Renal pelvis (tissue), 4 donors: ENCODE measurements around the gene GPR87. TPM values are rescaled to one million over a fixed set of nuclear protein-coding genes. Genes with fewer than 3 reads are reported as not detected.
A peak's percentile ranks its signal among the peaks of the same experiment; 100 is the strongest.

Source experiments
- DNase-seq: peaks from one replicate; pipeline ENCODE4 v3.0.0-alpha.2; 2013
- polyA plus RNA-seq, 3 donors: library from polyadenylated mRNA; unstranded; fragments of 120-200 nt; gene quantifications; one replicate each; pipeline ENCODE4 v1.2.1, GENCODE V29; 2013; ENCODE audit not compliant: insufficient read length in 3 of 3

The GPR87 gene
- polyA plus RNA-seq, 3 donors, result 0.17 TPM; not detected in 2

- DNase-seq, result peak; percentile 51
Observed at GRCh38 chr3:151283907-151284461, 32.6 kb downstream of the GPR87 start.

GRCh38 chr3:151283387-151283786, 33.2 kb downstream of the GPR87 start:
- no peak for DNase-seq

GRCh38 chr3:151282921-151283320, 33.7 kb downstream of the GPR87 start:
- DNase-seq, result peak; percentile 57

- DNase-seq, result no peak
Observed at GRCh38 chr3:151281671-151282324, 34.8 kb downstream of the GPR87 start.

GRCh38 chr3:151278230-151278629, 38.4 kb downstream of the GPR87 start, which contains the start of gene P2RY14:
TSS of gene P2RY14 (minus strand) at chr3:151278542. CDS start at chr3:151214316, 64,226 bp downstream.
- DNase-seq, result no peak

- no peak for DNase-seq
Observed at GRCh38 chr3:151276687-151277042, 40.0 kb downstream of the GPR87 start.

- no peak for DNase-seq
Observed at GRCh38 chr3:151276038-151276686, 40.5 kb downstream of the GPR87 start.

GRCh38 chr3:151275091-151275490, 41.5 kb downstream of the GPR87 start:
- no peak for DNase-seq

GRCh38 chr3:151269631-151270030, 47.0 kb downstream of the GPR87 start:
- no peak for DNase-seq

- no peak for DNase-seq
Observed at GRCh38 chr3:151268267-151269235, 48.1 kb downstream of the GPR87 start.

GRCh38 chr3:151267066-151267465, 49.6 kb downstream of the GPR87 start:
- DNase-seq, result no peak

- no peak for DNase-seq
Observed at GRCh38 chr3:151265866-151266265, 50.8 kb downstream of the GPR87 start.

GRCh38 chr3:151265166-151265565, 51.5 kb downstream of the GPR87 start:
- no peak for DNase-seq

GRCh38 chr3:151264605-151265004, 52.0 kb downstream of the GPR87 start:
- no peak for DNase-seq

GRCh38 chr3:151262871-151263525, 53.6 kb downstream of the GPR87 start:
- no peak for DNase-seq

- no peak for DNase-seq
Observed at GRCh38 chr3:151259664-151260063, 57.0 kb downstream of the GPR87 start.

GRCh38 chr3:151256749-151257148, 59.9 kb downstream of the GPR87 start:
- DNase-seq, result no peak

- DNase-seq, result no peak
Observed at GRCh38 chr3:151248772-151249337, 67.8 kb downstream of the GPR87 start.
